WTC11 (cell line): ENCODE results near the gene KXD1. TPM values are rescaled to one million over a fixed set of nuclear protein-coding genes. Genes with fewer than 3 reads are reported as not detected.

Experiments
- CDX4 ChIP-seq: fragments of 250-450 bp; sonication (Bioruptor Pico); IDR thresholded peaks from 2 replicates; pipeline ENCODE4 v1.9.0; 2021; ENCODE audit warnings: moderate library complexity, mild to moderate bottlenecking, inconsistent platforms, borderline replicate concordance
- IRF2 ChIP-seq: sonication (generic); formaldehyde crosslinking; IDR thresholded peaks from 2 replicates; pipeline ENCODE4 v1.8.0; 2022; ENCODE audit warnings: low read depth, missing genetic modification reagents, borderline replicate concordance
- JAZF1 ChIP-seq: fragments of 250-450 bp; sonication (Bioruptor Pico); IDR thresholded peaks from 2 replicates; pipeline ENCODE4 v1.9.0; 2021; ENCODE audit warnings: moderate library complexity, mild to moderate bottlenecking, inconsistent platforms
- JUN ChIP-seq: sonication (generic); formaldehyde crosslinking; IDR thresholded peaks from 2 replicates; pipeline ENCODE4 v1.8.0; 2023; ENCODE audit warnings: mild to moderate bottlenecking, missing genetic modification reagents
- MYBL2 ChIP-seq: sonication (generic); formaldehyde crosslinking; IDR thresholded peaks from 2 replicates; pipeline ENCODE4 v1.8.1; 2023; ENCODE audit warnings: mild to moderate bottlenecking, moderate library complexity, missing genetic modification reagents
- NFE2L1 ChIP-seq: sonication (generic); formaldehyde crosslinking; IDR thresholded peaks from 2 replicates; pipeline ENCODE4 v1.8.1; 2023; ENCODE audit warnings: missing genetic modification reagents
- SMAD3 ChIP-seq: sonication (generic); formaldehyde crosslinking; IDR thresholded peaks from 2 replicates; pipeline ENCODE4 v1.8.0; 2022; ENCODE audit warnings: missing genetic modification reagents, mild to moderate bottlenecking, borderline replicate concordance
- SP1 ChIP-seq: sonication (generic); formaldehyde crosslinking; conservative IDR thresholded peaks from 2 replicates; pipeline ENCODE4 v1.8.1; 2022; ENCODE audit warnings: missing genetic modification reagents
- STAT6 ChIP-seq: sonication (generic); formaldehyde crosslinking; conservative IDR thresholded peaks from 2 replicates; pipeline ENCODE4 v1.8.1; 2023; ENCODE audit warnings: mild to moderate bottlenecking, low read depth, missing genetic modification reagents, moderate library complexity
- TEAD1 ChIP-seq: sonication (generic); formaldehyde crosslinking; IDR thresholded peaks from 2 replicates; pipeline ENCODE4 v1.8.0; 2022; ENCODE audit warnings: mild to moderate bottlenecking, missing genetic modification reagents
- TEAD4 ChIP-seq: sonication (generic); formaldehyde crosslinking; IDR thresholded peaks from 2 replicates; pipeline ENCODE4 v1.8.0; 2022; ENCODE audit warnings: mild to moderate bottlenecking, missing genetic modification reagents
- TP53 ChIP-seq: sonication (generic); formaldehyde crosslinking; IDR thresholded peaks from 2 replicates; pipeline ENCODE4 v1.8.1; 2023; ENCODE audit warnings: mild to moderate bottlenecking, missing genetic modification reagents
- ZNF512 ChIP-seq: sonication (generic); formaldehyde crosslinking; IDR thresholded peaks from 2 replicates; pipeline ENCODE4 v1.8.1; 2022; ENCODE audit warnings: missing genetic modification reagents, borderline replicate concordance
- total RNA-seq: library from RNA; stranded (reverse); gene quantifications from 3 replicates; pipeline ENCODE4 v1.2.3, GENCODE V29; 2021
- TF ChIP-seq, protein P1 (sequence below): sonication (generic); formaldehyde crosslinking; IDR thresholded peaks from 2 replicates; pipeline ENCODE4 v1.8.1; 2022; ENCODE audit warnings: mild to moderate bottlenecking, moderate library complexity, missing genetic modification reagents
- TF ChIP-seq, protein P2 (sequence below): sonication (generic); formaldehyde crosslinking; IDR thresholded peaks from 2 replicates; pipeline ENCODE4 v1.8.1; 2023; ENCODE audit warnings: mild to moderate bottlenecking, moderate library complexity, missing genetic modification reagents
- TF ChIP-seq, protein P3 (sequence below): sonication (generic); formaldehyde crosslinking; IDR thresholded peaks from 2 replicates; pipeline ENCODE4 v1.8.0; 2022; ENCODE audit warnings: mild to moderate bottlenecking, missing genetic modification reagents

Gene KXD1
- total RNA-seq, 1 experiment from 2014 or later = 136 TPM

DNA sequence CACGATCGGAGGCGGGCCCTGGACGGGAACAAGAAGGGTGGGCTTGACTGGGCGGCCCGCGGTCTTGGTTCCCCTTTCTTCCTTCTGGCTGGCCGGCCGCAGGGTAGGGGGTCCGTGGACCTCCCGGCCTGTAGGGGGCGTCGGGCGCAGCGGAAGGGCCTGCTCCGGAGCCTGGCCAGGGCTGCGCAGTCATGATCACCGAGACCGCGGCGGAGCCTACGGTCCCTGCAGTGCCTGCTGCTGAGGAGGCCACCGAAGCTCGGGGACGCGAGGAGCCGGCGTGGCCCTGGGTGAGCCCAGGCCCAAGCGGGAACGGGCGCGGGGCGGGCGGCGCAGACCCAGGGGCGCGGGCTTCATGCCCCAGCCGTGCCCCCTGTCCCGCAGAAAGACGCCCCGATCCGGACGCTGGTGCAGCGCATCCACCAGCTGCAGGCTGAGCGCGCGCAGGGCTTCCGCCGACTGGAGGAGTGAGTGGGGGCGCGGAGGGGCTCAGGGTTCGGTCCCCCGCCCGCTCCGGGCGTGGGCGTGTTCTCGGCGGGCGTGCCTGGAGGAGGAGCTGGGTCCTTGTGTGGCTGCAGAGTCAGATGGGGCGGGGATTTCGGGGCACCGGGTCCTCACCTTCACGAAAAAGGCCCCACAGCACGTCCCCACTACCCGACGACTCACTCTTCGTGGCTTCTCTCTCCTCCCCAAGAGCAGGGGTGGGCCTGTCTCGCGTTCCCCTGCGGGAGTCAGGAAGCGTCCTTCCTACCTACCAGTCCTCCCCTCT, 31.1 kb downstream of the KXD1 start, which contains the start of gene REX1BD (continued):
- TF ChIP-seq SP1 (peak; percentile 85), IRF2 (CRISPR knock-in tag) (no peak), SMAD3 (0 out of 2 replicates have a peak, but pooled peaks have one; percentile 54), JAZF1 (CRISPR knock-in tag) (no peak), ZNF512 (no peak), TEAD4 (no peak), CDX4 (CRISPR knock-in tag) (no peak), JUN (CRISPR knock-in tag) (peak; percentile 88), TP53 (CRISPR knock-in tag) (peak; percentile 82), MYBL2 (CRISPR knock-in tag) (peak; percentile 74), TEAD1 (peak; percentile 71), STAT6 (CRISPR knock-in tag) (no peak), NFE2L1 (CRISPR knock-in tag) (peak; percentile 95)
- TF ChIP-seq, protein P1, sequence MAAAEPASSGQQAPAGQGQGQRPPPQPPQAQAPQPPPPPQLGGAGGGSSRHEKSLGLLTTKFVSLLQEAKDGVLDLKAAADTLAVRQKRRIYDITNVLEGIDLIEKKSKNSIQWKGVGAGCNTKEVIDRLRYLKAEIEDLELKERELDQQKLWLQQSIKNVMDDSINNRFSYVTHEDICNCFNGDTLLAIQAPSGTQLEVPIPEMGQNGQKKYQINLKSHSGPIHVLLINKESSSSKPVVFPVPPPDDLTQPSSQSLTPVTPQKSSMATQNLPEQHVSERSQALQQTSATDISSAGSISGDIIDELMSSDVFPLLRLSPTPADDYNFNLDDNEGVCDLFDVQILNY (CRISPR knock-in tag) = peak; percentile 90; the same call in 1 of the 2 replicates
- TF ChIP-seq, protein P2, sequence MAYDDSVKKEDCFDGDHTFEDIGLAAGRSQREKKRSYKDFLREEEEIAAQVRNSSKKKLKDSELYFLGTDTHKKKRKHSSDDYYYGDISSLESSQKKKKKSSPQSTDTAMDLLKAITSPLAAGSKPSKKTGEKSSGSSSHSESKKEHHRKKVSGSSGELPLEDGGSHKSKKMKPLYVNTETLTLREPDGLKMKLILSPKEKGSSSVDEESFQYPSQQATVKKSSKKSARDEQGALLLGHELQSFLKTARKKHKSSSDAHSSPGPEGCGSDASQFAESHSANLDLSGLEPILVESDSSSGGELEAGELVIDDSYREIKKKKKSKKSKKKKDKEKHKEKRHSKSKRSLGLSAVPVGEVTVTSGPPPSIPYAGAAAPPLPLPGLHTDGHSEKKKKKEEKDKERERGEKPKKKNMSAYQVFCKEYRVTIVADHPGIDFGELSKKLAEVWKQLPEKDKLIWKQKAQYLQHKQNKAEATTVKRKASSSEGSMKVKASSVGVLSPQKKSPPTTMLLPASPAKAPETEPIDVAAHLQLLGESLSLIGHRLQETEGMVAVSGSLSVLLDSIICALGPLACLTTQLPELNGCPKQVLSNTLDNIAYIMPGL (CRISPR knock-in tag) = peak; percentile 99
- TF ChIP-seq, protein P3, sequence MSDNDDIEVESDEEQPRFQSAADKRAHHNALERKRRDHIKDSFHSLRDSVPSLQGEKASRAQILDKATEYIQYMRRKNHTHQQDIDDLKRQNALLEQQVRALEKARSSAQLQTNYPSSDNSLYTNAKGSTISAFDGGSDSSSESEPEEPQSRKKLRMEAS (CRISPR knock-in tag) = peak; percentile 60; the same call in 1 of the 2 replicates
